ENCODE measurements around the gene TIMP2. TPM values are rescaled to one million over a fixed set of nuclear protein-coding genes. Genes with fewer than 3 reads are reported as not detected.
"Not testable (repeated sequence)": the region's sequence is repeated elsewhere in the genome, so short reads cannot be mapped to it uniquely, and the experiment has no call there.

The TIMP2 gene
- total and polyA plus RNA-seq, 4 donors: 8.9 to 37.6 (median 10.1) TPM

GRCh38 chr17:78890498-78890897 lies 34.7 kb downstream of the TIMP2 start:
- no peak overlapping the region for H3K9ac ChIP-seq (ENCODE audit: low read depth in 1 of 2, low read length in 2 of 2)
- H3K27ac ChIP-seq (ENCODE audit: low read depth in 1 of 2, low read length in 2 of 2): peak overlapping the region; percentile 23 to 36
- H3K9me3 ChIP-seq (ENCODE audit: control insufficient read depth in 4 of 4, low read length in 3 of 4): no peaks in the 10 kb centered on the region
- WGBS: 78% methylated on average over 16 of the region's 16 CpGs
- no peaks in the 10 kb centered on the region for H3K4me1 ChIP-seq (ENCODE audit: control insufficient read depth in 4 of 4, insufficient read depth in 4 of 4, low read length in 3 of 4)
- no peak for DNase-seq (ENCODE audit: low spot score)
- TF ChIP-seq EGR1 (IDR thresholded peaks at IDR 0.05; ENCODE audit: low read depth in 2 of 2) (no peak), SP1 (IDR thresholded peaks at IDR 0.05) (no peak), FOXA2 (IDR thresholded peaks at IDR 0.05) (no peak), RAD21 (IDR thresholded peaks at IDR 0.05) (no peak), TAF1 (conservative IDR thresholded peaks at IDR 0.05) (no peak), RXRA (IDR thresholded peaks at IDR 0.05) (no peak), NR2F2 (IDR thresholded peaks at IDR 0.05) (no peak), FOXA1 (IDR thresholded peaks at IDR 0.05) (no peak), HNF4A (conservative IDR thresholded peaks at IDR 0.05) (no peak)
- no peaks in the 10 kb centered on the region for H3K36me3 ChIP-seq (ENCODE audit: control insufficient read depth in 4 of 4, insufficient read depth in 3 of 4, low read depth in 1 of 4, low read length in 3 of 4)
- H3K4me3 ChIP-seq (ENCODE audit: low read depth in 1 of 3, low read length in 3 of 3): no peak overlapping the region
- no peaks in the 10 kb centered on the region for H3K27me3 ChIP-seq (ENCODE audit: control insufficient read depth in 4 of 4, insufficient read depth in 4 of 4, low read length in 3 of 4)

GRCh38 chr17:78890096-78890495 lies 35.1 kb downstream of the TIMP2 start:
- DNase-seq (ENCODE audit: low spot score); H3K9ac ChIP-seq (ENCODE audit: low read depth in 1 of 2, low read length in 2 of 2); H3K27me3 ChIP-seq (ENCODE audit: control insufficient read depth in 4 of 4, insufficient read depth in 4 of 4, low read length in 3 of 4); H3K36me3 ChIP-seq (ENCODE audit: control insufficient read depth in 4 of 4, insufficient read depth in 3 of 4, low read depth in 1 of 4, low read length in 3 of 4); H3K9me3 ChIP-seq (ENCODE audit: control insufficient read depth in 4 of 4, low read length in 3 of 4); H3K4me3 ChIP-seq (ENCODE audit: low read depth in 1 of 3, low read length in 3 of 3); H3K4me1 ChIP-seq (ENCODE audit: control insufficient read depth in 4 of 4, insufficient read depth in 4 of 4, low read length in 3 of 4): not testable (repeated sequence)
- peak overlapping the region; percentile 0 to 23 for H3K27ac ChIP-seq (ENCODE audit: low read depth in 1 of 2, low read length in 2 of 2)
- 80% methylated on average over 11 of the region's 11 CpGs for WGBS

- TF ChIP-seq NR2F2 (IDR thresholded peaks at IDR 0.05) (no peak), ATF3 (IDR thresholded peaks at IDR 0.05) (no peak), SP1 (IDR thresholded peaks at IDR 0.05) (no peak), FOXA2 (IDR thresholded peaks at IDR 0.05) (no peak), YY1 (IDR thresholded peaks at IDR 0.05) (no peak), RXRA (IDR thresholded peaks at IDR 0.05) (no peak), TAF1 (conservative IDR thresholded peaks at IDR 0.05) (no peak), REST (IDR thresholded peaks at IDR 0.05) (no peak), MAX (IDR thresholded peaks at IDR 0.05) (no peak), HNF4G (IDR thresholded peaks at IDR 0.05) (no peak), RAD21 (IDR thresholded peaks at IDR 0.05) (no peak), JUND (IDR thresholded peaks at IDR 0.05) (no peak), ZBTB33 (IDR thresholded peaks at IDR 0.05) (no peak), GABPA (IDR thresholded peaks at IDR 0.05 in 1 of 2, conservative IDR thresholded peaks at IDR 0.05 in 1 of 2) (no peak), HNF4A (conservative IDR thresholded peaks at IDR 0.05) (no peak), FOXA1 (IDR thresholded peaks at IDR 0.05) (no peak), EGR1 (IDR thresholded peaks at IDR 0.05; ENCODE audit: low read depth in 2 of 2) (no peak)
- H3K4me3 ChIP-seq (ENCODE audit: low read depth in 1 of 3, low read length in 3 of 3): no peak overlapping the region
- H3K27me3 ChIP-seq (ENCODE audit: control insufficient read depth in 4 of 4, insufficient read depth in 4 of 4, low read length in 3 of 4): no peaks in the 10 kb centered on the region
- no peak overlapping the region for H3K9ac ChIP-seq (ENCODE audit: low read depth in 1 of 2, low read length in 2 of 2)
- no peaks in the 10 kb centered on the region for H3K36me3 ChIP-seq (ENCODE audit: control insufficient read depth in 4 of 4, insufficient read depth in 3 of 4, low read depth in 1 of 4, low read length in 3 of 4)
- DNase-seq (ENCODE audit: low spot score): no peak
- peaks cover 0 to 3% (median 1%) of the 10 kb centered on the region in 4 donors for H3K4me1 ChIP-seq (ENCODE audit: control insufficient read depth in 4 of 4, insufficient read depth in 4 of 4, low read length in 3 of 4)
- 76% methylated on average over 8 of the region's 8 CpGs for WGBS
- no peaks in the 10 kb centered on the region for H3K9me3 ChIP-seq (ENCODE audit: control insufficient read depth in 4 of 4, low read length in 3 of 4)
- H3K27ac ChIP-seq (ENCODE audit: low read depth in 1 of 2, low read length in 2 of 2): no peak overlapping the region
Measured at GRCh38 chr17:78889531-78889930, 35.7 kb downstream of the TIMP2 start.
